Breast epithelium (tissue), 3 donors: ENCODE results near the gene SAP130.

Experiments
- CTCF ChIP-seq, 3 donors: fragments of 450-650 bp; IDR thresholded peaks; one replicate each; pipeline ENCODE4 v1.5.1; 2016 to 2017; ENCODE audit warnings: antibody characterized with exemption in 3 of 3, mild to moderate bottlenecking in 3 of 3, moderate library complexity in 3 of 3
- POLR2AphosphoS5 ChIP-seq, 3 donors: sonication (generic); formaldehyde crosslinking; IDR thresholded peaks; one replicate each; pipeline ENCODE4 v1.6.1; 2017; ENCODE audit warnings: antibody characterized with exemption in 3 of 3

GRCh38 chr2:128062571-128062970 is 34.7 kb upstream of the SAP130 start:
- no peak for TF ChIP-seq POLR2AphosphoS5 (IDR thresholded peaks at IDR 0.05)
- no peak for TF ChIP-seq CTCF (IDR thresholded peaks at IDR 0.05)
